HG03457 (cell line): Measurements from ENCODE around the gene MAD1L1.
A peak's percentile ranks its signal among the peaks of the same experiment; 100 is the strongest.
"Not testable (repeated sequence)": the region's sequence is repeated elsewhere in the genome, so short reads cannot be mapped to it uniquely, and the experiment has no call there.

ENCODE experiments used
- ATAC-seq: cut with Tn5 transposase; IDR thresholded peaks from one replicate; pipeline ENCODE4 v1.9.1; 2021; ENCODE audit warnings: moderate number of reproducible peaks; ENCODE audit not compliant: unreplicated experiment

Gene MAD1L1

DNA sequence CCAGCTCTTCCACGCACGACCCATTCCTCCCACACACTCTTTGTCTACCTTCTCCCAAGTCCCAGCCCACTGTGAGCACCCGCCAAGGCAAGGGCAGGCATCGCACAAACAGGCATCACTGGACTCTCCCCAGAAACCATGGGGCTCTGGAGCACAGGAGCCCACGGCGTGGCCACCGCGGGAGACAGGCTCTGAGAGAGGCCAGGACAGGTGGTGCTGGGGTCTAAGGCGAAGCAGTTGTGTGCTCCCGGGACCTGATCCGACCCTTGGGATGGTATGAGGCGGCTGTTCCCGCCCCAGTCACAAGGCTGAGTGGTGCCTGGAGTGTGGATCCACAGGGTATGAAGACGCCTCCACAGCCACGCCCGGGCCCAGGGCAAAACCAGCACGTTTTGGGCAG is 156.9 kb downstream of the MAD1L1 start:
- no peak for ATAC-seq

DNA sequence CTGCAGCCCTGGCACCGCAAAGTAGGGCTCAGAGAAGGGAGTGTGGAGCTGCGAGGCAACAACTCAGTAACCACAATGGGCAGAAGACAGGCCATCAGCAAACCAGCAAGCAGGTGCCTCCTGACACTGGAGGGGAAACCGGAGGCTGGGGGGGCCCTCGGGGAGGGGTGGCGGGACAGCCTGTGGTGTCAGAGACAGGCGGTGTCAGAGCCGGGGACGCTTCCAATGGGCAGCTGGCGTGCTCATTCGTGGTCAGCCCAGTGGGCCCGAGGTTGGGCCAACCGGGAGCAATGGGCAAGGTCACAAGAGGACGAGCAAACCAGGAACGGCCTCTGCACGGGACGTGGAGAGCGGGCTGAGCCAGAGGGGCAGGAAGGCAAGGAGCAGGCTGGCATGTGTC is 158.1 kb downstream of the MAD1L1 start:
- ATAC-seq = no peak

GRCh38 chr7:2072798-2073197 is 159.9 kb downstream of the MAD1L1 start:
- ATAC-seq = no peak

- ATAC-seq = peak; percentile 75
Measured at GRCh38 chr7:2072042-2072441, 160.7 kb downstream of the MAD1L1 start.

DNA sequence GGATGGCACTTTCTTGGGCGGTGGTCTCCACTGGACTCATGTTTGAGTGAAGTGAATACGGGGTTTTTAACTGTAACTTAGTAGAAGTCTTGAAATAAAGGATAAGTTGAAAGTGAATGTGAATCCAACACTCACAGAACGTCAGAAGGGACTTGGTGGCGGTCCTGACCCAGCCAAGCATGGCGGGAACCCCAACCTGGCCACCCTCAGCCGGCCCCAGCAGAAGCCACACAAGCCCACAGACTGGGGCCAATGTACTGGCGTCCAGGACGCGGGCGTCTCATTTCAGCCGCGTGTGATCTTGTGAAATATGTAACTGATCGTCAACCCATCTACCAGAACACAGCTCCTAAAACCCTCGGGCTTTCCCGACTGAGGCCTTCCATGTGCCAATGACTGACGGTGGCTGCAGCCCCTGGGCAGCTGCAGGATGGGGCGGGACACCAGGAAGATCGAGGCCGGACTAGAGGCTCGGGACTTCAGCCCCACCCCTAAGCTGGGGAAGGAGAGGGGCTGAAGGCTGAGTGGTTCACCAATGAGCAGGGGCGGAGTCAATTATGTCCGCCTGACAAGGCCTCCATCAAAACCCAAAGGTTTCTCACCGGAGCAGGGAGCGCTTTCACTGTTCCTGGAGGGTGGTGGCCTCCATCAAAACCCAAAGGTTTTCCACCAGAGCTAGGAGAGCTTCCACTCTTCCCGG is 161.5 kb downstream of the MAD1L1 start:
- ATAC-seq = no peak

- no peak for ATAC-seq
Measured at GRCh38 chr7:2070151-2070763, 162.5 kb downstream of the MAD1L1 start.

- ATAC-seq = no peak
Measured at GRCh38 chr7:2069472-2069860, 163.3 kb downstream of the MAD1L1 start.

- ATAC-seq = no peak
Measured at GRCh38 chr7:2068693-2069471, 163.9 kb downstream of the MAD1L1 start.

DNA sequence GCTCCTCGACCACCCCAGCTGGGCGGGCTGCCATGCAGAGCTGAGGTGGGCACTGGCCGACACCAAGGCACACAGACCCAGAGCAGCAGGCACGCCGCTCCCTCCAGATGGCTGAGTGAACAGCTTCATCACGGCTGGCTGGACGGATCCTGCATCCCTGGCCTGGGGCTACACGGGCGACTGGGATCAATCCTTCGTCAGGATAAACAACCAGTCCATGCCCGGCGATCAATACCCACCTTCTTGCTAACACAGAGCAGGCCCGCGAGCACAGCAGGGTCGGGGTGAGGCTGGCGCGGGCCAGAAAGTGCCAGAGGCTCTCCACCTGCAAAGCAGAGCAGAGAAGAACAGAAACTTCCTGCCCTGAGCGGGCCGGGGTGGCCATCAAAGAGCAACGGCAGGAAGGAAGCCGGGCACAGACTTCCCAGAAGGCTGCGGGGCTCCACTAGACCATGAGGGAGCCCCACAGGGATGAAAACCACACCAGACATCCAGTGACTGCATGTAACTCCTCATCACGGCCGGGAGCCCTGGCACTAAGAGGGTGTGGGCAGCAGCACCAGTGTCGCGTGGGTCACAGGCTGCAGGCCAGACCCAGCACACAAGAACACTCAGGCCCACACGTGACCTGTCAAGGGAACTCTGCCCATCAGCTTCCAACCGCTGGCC is 166.4 kb downstream of the MAD1L1 start:
- no peak for ATAC-seq

DNA sequence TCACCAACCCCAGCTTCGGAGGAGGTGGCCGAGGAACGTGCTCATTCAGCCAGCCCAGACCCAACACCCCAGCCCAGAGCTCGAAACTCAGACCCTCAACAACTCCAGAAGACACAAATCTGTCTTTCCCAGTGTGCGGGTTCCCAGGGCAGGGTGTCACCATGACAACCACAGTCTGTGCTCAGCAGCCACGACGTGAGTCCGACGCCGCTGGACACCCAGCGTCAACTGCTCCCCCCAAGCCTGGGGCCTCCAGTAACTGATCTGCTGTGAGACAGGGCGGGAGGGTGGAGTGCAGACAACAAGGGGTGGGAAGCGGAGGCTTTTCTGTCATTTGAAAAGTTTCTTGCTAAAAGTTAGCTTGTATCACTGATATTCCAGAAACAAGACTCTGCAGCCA is 167.2 kb downstream of the MAD1L1 start:
- ATAC-seq = no peak

- no peak for ATAC-seq
Measured at GRCh38 chr7:2063563-2064260, 169.0 kb downstream of the MAD1L1 start.

- no peak for ATAC-seq
Measured at GRCh38 chr7:2062648-2063047, 170.1 kb downstream of the MAD1L1 start.

DNA sequence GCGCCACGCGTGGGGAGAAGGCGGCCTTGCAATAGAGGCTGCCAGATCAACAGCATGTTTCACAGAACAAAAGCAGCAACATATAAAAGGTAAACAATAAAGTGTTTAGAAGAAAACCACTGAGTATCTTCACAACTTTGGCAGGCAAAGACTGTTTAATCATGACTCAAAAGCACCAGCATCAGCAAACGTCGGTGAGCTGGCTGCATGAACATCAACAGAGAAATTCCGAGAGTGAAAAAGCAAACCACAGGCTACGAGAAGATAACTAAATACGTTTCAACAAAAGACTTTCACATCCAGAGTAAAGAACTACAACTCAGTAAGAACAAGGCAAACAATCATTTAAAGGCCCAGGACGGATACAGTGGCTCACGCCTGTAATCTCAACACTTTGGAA is 172.0 kb downstream of the MAD1L1 start:
- ATAC-seq = no peak

DNA sequence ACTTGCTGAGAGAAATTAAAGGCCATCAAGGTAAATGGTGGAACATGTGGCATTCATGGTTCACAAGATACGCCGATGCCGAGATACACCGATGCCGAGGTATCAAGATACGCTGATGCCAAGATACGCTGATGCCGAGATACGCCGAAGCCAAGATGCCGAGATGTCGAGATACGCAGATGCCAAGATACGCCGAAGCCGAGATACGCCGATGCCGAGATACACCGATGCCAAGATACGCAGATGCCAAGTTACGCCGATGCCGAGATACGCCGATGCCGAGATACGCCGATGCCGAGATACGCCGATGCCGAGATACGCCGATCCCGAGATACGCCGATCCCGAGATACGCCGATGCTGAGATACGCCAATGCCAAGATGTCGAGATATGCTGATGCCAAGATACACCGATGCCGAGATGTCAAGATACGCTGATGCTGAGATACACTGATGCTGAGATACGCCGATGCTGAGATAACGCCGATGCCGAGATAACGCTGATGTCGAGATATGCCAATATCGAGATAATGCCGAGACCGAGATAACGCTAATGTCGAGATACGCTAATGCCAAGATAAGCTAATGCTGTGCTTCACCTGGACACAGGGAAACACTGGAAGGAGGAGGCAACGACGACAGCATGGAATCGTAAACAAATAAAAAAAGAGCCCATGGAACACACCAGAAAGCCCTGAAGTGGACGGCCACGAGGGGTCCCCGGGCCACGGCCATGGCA is 172.6 kb downstream of the MAD1L1 start:
- no peak for ATAC-seq

GRCh38 chr7:2058246-2058645 is 174.5 kb downstream of the MAD1L1 start:
- ATAC-seq = not testable (repeated sequence)

DNA sequence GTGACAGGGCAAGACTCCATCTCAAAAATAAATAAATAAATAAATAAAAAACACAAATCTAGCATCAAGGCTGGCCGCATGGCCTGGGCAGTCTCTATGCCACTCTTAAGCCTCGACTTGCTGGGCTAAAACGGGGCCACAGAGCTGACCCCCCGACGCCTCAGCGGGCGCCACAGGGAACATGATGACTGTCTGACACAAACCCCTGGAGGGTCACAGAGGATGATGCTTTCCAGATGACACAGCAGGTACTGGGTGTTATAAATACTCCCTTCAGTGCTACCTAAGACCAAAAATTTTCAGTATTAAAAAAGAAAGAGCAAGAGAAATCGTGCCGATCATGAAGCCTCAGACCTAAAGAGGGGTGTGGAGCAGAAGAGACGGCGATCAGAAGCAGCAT is 176.8 kb downstream of the MAD1L1 start:
- no peak for ATAC-seq

GRCh38 chr7:2054927-2055326 is 177.8 kb downstream of the MAD1L1 start:
- no peak for ATAC-seq

- no peak for ATAC-seq
Measured at GRCh38 chr7:2053395-2053794, 179.3 kb downstream of the MAD1L1 start.

DNA sequence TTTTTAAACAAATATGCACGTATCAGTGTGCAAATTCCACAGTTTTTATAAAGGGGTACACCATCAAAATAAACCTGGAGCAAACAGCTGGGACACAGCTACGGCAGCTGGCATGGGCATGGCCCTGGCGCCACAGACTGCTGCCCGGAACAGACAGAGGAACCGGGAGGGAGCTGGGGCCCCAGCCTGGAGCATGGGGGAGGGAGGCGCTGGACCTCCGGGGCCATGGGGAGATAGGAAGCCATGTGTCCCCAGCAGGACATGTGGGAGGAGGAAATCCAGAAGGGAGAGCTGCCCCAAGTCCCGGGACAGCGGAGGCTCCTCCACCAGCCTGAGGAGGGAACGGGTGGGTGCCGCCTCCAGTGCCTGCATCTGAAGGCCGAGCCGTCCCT is 180.1 kb downstream of the MAD1L1 start:
- no peak for ATAC-seq
